Measurements from ENCODE around the gene ASH1L. TPM values are rescaled to one million over a fixed set of nuclear protein-coding genes. Genes with fewer than 3 reads are reported as not detected.
A peak's percentile ranks its signal among the peaks of the same experiment; 100 is the strongest.

The ASH1L gene
- total and polyA plus RNA-seq, 2 experiments from 2014 or later, result 23.6 to 24.7 TPM

GRCh38 chr1:155608888-155609225, 46.3 kb upstream of the ASH1L start:
- ATAC-seq, result no peak
- Mint-ChIP-seq H3K36me3 (ENCODE audit: low read depth) (peaks cover 18% of the 10 kb centered on the region), H3K4me1 (peaks cover 4% of the 10 kb centered on the region; the same call in 1 of the 3 replicates), H3K4me3 (peak overlapping the region; percentile 32; the same call in 2 of the 3 replicates), H3K27me3 (ENCODE audit: insufficient read depth, low read depth, poor library complexity) (peaks cover 5% of the 10 kb centered on the region), H3K9me3 (no peaks in the 10 kb centered on the region), H3K27ac (no peak overlapping the region)
- H3K4me1 ChIP-seq (ENCODE audit: insufficient read depth), result no peaks in the 10 kb centered on the region
- TF ChIP-seq, protein P1, sequence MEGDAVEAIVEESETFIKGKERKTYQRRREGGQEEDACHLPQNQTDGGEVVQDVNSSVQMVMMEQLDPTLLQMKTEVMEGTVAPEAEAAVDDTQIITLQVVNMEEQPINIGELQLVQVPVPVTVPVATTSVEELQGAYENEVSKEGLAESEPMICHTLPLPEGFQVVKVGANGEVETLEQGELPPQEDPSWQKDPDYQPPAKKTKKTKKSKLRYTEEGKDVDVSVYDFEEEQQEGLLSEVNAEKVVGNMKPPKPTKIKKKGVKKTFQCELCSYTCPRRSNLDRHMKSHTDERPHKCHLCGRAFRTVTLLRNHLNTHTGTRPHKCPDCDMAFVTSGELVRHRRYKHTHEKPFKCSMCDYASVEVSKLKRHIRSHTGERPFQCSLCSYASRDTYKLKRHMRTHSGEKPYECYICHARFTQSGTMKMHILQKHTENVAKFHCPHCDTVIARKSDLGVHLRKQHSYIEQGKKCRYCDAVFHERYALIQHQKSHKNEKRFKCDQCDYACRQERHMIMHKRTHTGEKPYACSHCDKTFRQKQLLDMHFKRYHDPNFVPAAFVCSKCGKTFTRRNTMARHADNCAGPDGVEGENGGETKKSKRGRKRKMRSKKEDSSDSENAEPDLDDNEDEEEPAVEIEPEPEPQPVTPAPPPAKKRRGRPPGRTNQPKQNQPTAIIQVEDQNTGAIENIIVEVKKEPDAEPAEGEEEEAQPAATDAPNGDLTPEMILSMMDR (conservative IDR thresholded peaks at IDR 0.05; ENCODE audit: low read depth in 2 of 2), result no peak
- TF ChIP-seq ZNF331 (CRISPR knock-in tag; IDR thresholded peaks at IDR 0.05; ENCODE audit: low read depth) (no peak), JUNB (IDR thresholded peaks at IDR 0.05; ENCODE audit: unreplicated experiment) (no peak), POLR2AphosphoS5 (IDR thresholded peaks at IDR 0.05; ENCODE audit: low read depth) (no peak), EZH2phosphoT487 (IDR thresholded peaks at IDR 0.05; ENCODE audit: unreplicated experiment) (no peak), ZNF114 (CRISPR knock-in tag; IDR thresholded peaks at IDR 0.05) (no peak), REST (IDR thresholded peaks at IDR 0.05; ENCODE audit: unreplicated experiment) (no peak), NANOG (IDR thresholded peaks at IDR 0.05; ENCODE audit: borderline replicate concordance) (no peak), CREB1 (CRISPR knock-in tag; IDR thresholded peaks at IDR 0.05; ENCODE audit: low read depth) (no peak), EZH2 (IDR thresholded peaks at IDR 0.05; ENCODE audit: low read depth, unreplicated experiment) (no peak), ETS1 (IDR thresholded peaks at IDR 0.05) (no peak), STAT1 (IDR thresholded peaks at IDR 0.05; ENCODE audit: unreplicated experiment) (no peak)
- TF ChIP-seq, protein P2, sequence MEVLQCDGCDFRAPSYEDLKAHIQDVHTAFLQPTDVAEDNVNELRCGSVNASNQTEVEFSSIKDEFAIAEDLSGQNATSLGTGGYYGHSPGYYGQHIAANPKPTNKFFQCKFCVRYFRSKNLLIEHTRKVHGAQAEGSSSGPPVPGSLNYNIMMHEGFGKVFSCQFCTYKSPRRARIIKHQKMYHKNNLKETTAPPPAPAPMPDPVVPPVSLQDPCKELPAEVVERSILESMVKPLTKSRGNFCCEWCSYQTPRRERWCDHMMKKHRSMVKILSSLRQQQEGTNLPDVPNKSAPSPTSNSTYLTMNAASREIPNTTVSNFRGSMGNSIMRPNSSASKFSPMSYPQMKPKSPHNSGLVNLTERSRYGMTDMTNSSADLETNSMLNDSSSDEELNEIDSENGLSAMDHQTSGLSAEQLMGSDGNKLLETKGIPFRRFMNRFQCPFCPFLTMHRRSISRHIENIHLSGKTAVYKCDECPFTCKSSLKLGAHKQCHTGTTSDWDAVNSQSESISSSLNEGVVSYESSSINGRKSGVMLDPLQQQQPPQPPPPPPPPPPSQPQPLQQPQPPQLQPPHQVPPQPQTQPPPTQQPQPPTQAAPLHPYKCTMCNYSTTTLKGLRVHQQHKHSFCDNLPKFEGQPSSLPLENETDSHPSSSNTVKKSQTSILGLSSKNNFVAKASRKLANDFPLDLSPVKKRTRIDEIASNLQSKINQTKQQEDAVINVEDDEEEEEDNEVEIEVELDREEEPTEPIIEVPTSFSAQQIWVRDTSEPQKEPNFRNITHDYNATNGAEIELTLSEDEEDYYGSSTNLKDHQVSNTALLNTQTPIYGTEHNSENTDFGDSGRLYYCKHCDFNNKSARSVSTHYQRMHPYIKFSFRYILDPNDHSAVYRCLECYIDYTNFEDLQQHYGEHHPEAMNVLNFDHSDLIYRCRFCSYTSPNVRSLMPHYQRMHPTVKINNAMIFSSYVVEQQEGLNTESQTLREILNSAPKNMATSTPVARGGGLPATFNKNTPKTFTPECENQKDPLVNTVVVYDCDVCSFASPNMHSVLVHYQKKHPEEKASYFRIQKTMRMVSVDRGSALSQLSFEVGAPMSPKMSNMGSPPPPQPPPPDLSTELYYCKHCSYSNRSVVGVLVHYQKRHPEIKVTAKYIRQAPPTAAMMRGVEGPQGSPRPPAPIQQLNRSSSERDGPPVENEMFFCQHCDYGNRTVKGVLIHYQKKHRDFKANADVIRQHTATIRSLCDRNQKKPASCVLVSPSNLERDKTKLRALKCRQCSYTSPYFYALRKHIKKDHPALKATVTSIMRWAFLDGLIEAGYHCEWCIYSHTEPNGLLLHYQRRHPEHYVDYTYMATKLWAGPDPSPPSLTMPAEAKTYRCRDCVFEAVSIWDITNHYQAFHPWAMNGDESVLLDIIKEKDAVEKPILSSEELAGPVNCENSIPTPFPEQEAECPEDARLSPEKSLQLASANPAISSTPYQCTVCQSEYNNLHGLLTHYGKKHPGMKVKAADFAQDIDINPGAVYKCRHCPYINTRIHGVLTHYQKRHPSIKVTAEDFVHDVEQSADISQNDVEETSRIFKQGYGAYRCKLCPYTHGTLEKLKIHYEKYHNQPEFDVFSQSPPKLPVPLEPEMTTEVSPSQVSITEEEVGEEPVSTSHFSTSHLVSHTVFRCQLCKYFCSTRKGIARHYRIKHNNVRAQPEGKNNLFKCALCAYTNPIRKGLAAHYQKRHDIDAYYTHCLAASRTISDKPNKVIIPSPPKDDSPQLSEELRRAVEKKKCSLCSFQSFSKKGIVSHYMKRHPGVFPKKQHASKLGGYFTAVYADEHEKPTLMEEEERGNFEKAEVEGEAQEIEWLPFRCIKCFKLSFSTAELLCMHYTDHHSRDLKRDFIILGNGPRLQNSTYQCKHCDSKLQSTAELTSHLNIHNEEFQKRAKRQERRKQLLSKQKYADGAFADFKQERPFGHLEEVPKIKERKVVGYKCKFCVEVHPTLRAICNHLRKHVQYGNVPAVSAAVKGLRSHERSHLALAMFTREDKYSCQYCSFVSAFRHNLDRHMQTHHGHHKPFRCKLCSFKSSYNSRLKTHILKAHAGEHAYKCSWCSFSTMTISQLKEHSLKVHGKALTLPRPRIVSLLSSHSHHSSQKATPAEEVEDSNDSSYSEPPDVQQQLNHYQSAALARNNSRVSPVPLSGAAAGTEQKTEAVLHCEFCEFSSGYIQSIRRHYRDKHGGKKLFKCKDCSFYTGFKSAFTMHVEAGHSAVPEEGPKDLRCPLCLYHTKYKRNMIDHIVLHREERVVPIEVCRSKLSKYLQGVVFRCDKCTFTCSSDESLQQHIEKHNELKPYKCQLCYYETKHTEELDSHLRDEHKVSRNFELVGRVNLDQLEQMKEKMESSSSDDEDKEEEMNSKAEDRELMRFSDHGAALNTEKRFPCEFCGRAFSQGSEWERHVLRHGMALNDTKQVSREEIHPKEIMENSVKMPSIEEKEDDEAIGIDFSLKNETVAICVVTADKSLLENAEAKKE (CRISPR knock-in tag; IDR thresholded peaks at IDR 0.05), result no peak
- no peaks in the 10 kb centered on the region for H4K20me1 ChIP-seq (replicated peaks; ENCODE audit: insufficient read depth)
- H3K4me3 ChIP-seq, result no peak overlapping the region
- no peaks in the 10 kb centered on the region for H3K9me2 ChIP-seq (ENCODE audit: insufficient read depth)
- H3K27ac ChIP-seq (ENCODE audit: low read depth), result no peak overlapping the region
- H3F3A ChIP-seq (replicated peaks; ENCODE audit: low read depth), result 0 out of 2 replicates have a peak, but pooled peaks cover 4% of the 10 kb centered on the region
- no peaks in the 10 kb centered on the region for H3K79me2 ChIP-seq (replicated peaks; ENCODE audit: insufficient read depth)
- no peak overlapping the region for H3K4me2 ChIP-seq
- H3K27me3 ChIP-seq (ENCODE audit: insufficient read depth), result no peaks in the 10 kb centered on the region
- no peak for DNase-seq (ENCODE audit: low spot score)
- H3K36me3 ChIP-seq (ENCODE audit: insufficient read depth), result no peaks in the 10 kb centered on the region; the same call in 1 of the 2 replicates
- H2AFZ ChIP-seq, result no peak overlapping the region

Data from GM23338 (cell line).